Heart right ventricle (tissue), 16 donors: ENCODE results near the gene RFTN1. TPM values are rescaled to one million over a fixed set of nuclear protein-coding genes. Genes with fewer than 3 reads are reported as not detected.

Source experiments
- ATAC-seq, 8 donors: fragments of 200-7000 bp; cut with Tn5 transposase; one replicate each; pipeline ENCODE4 v1.9.1; 2020; ENCODE audit warnings: mild to moderate bottlenecking in 8 of 8, moderate library complexity in 8 of 8, moderate number of reproducible peaks in 1 of 8
- DNase-seq, 2 donors: peaks; one replicate each; pipeline ENCODE4 v3.0.0-alpha.2; 2020
- H3K27ac ChIP-seq, 10 donors: fragments of 200-600 bp; sonication (generic) in 2 of 10; one replicate each; pipeline versions ENCODE4 v1.5.0 to v1.8.0; 2020 to 2022; ENCODE audit warnings: mild to moderate bottlenecking in 3 of 10
- H3K27me3 ChIP-seq, 7 donors: fragments of 200-600 bp; one replicate each; pipeline ENCODE4 v1.8.0; 2021 to 2022; ENCODE audit warnings: mild to moderate bottlenecking in 2 of 7
- H3K36me3 ChIP-seq, 9 donors: fragments of 200-600 bp; sonication (generic) in 1 of 9; one replicate each; pipeline versions ENCODE4 v1.5.0 to v1.8.0; 2020 to 2022; ENCODE audit warnings: mild to moderate bottlenecking in 2 of 9
- H3K4me1 ChIP-seq, 9 donors: fragments of 200-600 bp; sonication (generic) in 1 of 9; one replicate each; pipeline versions ENCODE4 v1.5.0 to v1.8.0; 2020 to 2022; ENCODE audit warnings: mild to moderate bottlenecking in 4 of 9
- H3K4me3 ChIP-seq, 10 donors: fragments of 200-600 bp; sonication (generic) in 2 of 10; one replicate each; pipeline versions ENCODE4 v1.5.0 to v1.8.0; 2020 to 2022; ENCODE audit warnings: mild to moderate bottlenecking in 7 of 10, moderate library complexity in 2 of 10
- H3K9me3 ChIP-seq, 11 donors: fragments of 200-600 bp in 10 of 11; sonication (generic) in 2 of 11; one replicate each; pipeline versions ENCODE4 v1.5.0 to v1.8.0; 2013 to 2022; ENCODE audit warnings: mild to moderate bottlenecking in 2 of 11, control low read depth in 1 of 11, moderate library complexity in 1 of 11
- CTCF ChIP-seq, 9 donors: fragments of 200-600 bp; sonication (generic) in 2 of 9; IDR thresholded peaks; one replicate each; pipeline versions ENCODE4 v1.5.0 to v1.8.0; 2021 to 2022; ENCODE audit warnings: antibody characterized with exemption in 9 of 9, mild to moderate bottlenecking in 5 of 9, moderate library complexity in 1 of 9
- WGBS, 2 donors: extraction: QIAGEN DNeasy Blood & Tissue Kit; methylation state at CpG; one replicate each; pipeline ENCODE4 v1.1.7; 2013; ENCODE audit warnings: inconsistent platforms in 1 of 2; 5-methylcytosine and 5-hydroxymethylcytosine counted together
- intact Hi-C, 10 donors: fragments of 100-400 bp; cut with DNase I; formaldehyde crosslinking; loops; one replicate each; pipeline versions ENCODE4 v1.11.1 to v1.14.2; 2022
- polyA plus RNA-seq, 2 donors: library from polyadenylated mRNA; stranded (reverse); fragments of 200-250 nt; gene quantifications; one replicate each; pipeline ENCODE4 v1.2.3, GENCODE V29; 2013
- total RNA-seq, 10 donors: library from RNA; stranded (reverse); fragmentation: NEBNext Ultra II Directional in 3 of 10; extraction: Animal tissue kit (Norgen Biotek cat#: 25700) in 3 of 10; gene quantifications; one replicate each; pipeline versions ENCODE4 v1.2.1 to v1.2.4, GENCODE V29; 2021 to 2023
- donor health status: Arrhythmogenic right ventricular cardiomyopathy.
- donor health status: ischemic (EF 13 %, LVEDD 7.1; RV severe dilation, severe dysfunction).
- donor health status: healthy with polysubstance abuse.
- donor health status: DM: no; HTN: yes; CAD: no.
- donor health status: DM: no; HTN: no; CAD: no.
- donor health status: ischemic (EF 25% LVEDD 6.9; RV normal size, moderate dysfunction).
- donor health status: ischemic (EF 25% LVEDD 5.7; RV mildly dilated, moderate dysfunction).
- donor health status: healthy.
- donor health status: DM: yes; HTN: yes; CAD: no.
- donor health status: Ischemic cardiomyopathy.
- donor health status: ischemic (EF 35%, LVEDD 5.7; RV mildly dilated, moderate dysfunction).
- donor health status: nonischemic (EF 11% LVEDD 7.7; RV severe dilation, severe dysfunction).
- donor health status: DM: yes; HTN: yes; CAD: no.
- donor health status: PGD.
- donor health status: ischemic (EF 29% LVEDD 5.4; RV normal size, mild dysfunction).
- donor health status: nonischemic (EF 23%, LVEDD 6.1; RV moderate dilation, normal function).

Gene RFTN1
- total and polyA plus RNA-seq, 12 donors: 17.4 to 32.2 (median 24.0) TPM

GRCh38 chr3:16398648-16399047 lies 114.9 kb downstream of the RFTN1 start:
- intact Hi-C loops: loop anchor here in 1 of 10 donors (10.0 kb wide), 1 partner anchor 46 kb away; no protein-coding TSS in a partner anchor
- 31 to 39% methylated on average over 2 of the region's 2 CpGs for WGBS, 2 donors
- no peaks in the 10 kb centered on the region for H3K27me3 ChIP-seq
- H3K27ac ChIP-seq: peak overlapping the region in 8 of 10 donors; percentile 5 to 71 (median 52)
- H3K4me1 ChIP-seq: peaks cover 7 to 79% (median 45%) of the 10 kb centered on the region in 9 donors
- H3K9me3 ChIP-seq: no peaks in the 10 kb centered on the region
- peak in 2 of 8 donors; percentile 19 to 27 for ATAC-seq
- TF ChIP-seq CTCF (IDR thresholded peaks at IDR 0.05): no peak
- H3K36me3 ChIP-seq: peaks cover 0 to 18% (median 0%) of the 10 kb centered on the region in 9 donors
- DNase-seq: no peak
- no peak overlapping the region for H3K4me3 ChIP-seq

DNA sequence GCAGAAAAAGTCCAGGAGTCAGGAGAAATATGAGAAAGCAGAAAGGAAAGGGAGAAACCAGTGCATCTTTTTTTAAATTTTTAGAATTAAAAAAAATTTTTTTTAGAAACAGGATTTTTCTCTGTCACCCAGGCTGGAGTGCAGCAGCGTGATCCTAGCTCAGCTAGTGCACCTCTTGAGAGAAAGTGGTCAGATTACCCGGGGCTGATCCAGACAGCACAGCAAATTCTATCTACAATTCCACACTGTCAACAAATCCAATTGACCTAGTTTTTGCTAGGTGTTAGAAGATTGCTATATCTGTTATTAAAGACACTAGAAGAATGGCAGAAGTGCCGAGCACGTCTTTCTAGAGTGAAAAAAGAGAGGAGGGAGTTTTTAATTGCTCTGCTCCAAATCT lies 117.3 kb downstream of the RFTN1 start:
- 40 to 45% methylated on average over 4 of the region's 4 CpGs for whole genome bisulfite sequencing, 2 donors
- Histone ChIP-seq H3K27ac (peak overlapping the region in 1 of 10 donors; percentile 6), H3K9me3 (no peaks in the 10 kb centered on the region), H3K36me3 (peaks cover 0 to 18% (median 0%) of the 10 kb centered on the region in 9 donors), H3K4me1 (peaks cover 7 to 81% (median 55%) of the 10 kb centered on the region in 9 donors), H3K27me3 (no peaks in the 10 kb centered on the region), H3K4me3 (no peak overlapping the region)
- no peak for TF ChIP-seq CTCF (IDR thresholded peaks at IDR 0.05)
- no peak for DNase-seq
- intact Hi-C loops: loop anchor here in 1 of 10 donors (10.0 kb wide), 1 partner anchor 49 kb away; no protein-coding TSS in a partner anchor
- ATAC-seq: peak in 1 of 8 donors; percentile 25

GRCh38 chr3:16395212-16395611 lies 118.3 kb downstream of the RFTN1 start:
- no peaks in the 10 kb centered on the region for H3K27me3 ChIP-seq
- DNase-seq: no peak
- ATAC-seq: no peak
- H3K9me3 ChIP-seq: no peaks in the 10 kb centered on the region
- peaks cover 7 to 81% (median 50%) of the 10 kb centered on the region in 9 donors for H3K4me1 ChIP-seq
- no peak overlapping the region for H3K27ac ChIP-seq
- H3K36me3 ChIP-seq: peaks cover 0 to 18% (median 0%) of the 10 kb centered on the region in 9 donors
- H3K4me3 ChIP-seq: no peak overlapping the region
- TF ChIP-seq CTCF (IDR thresholded peaks at IDR 0.05): no peak
- 21 to 47% methylated on average over 3 of the region's 3 CpGs for WGBS, 2 donors
- intact Hi-C loops: loop anchor here in 1 of 10 donors (10.0 kb wide), 1 partner anchor 50 kb away; no protein-coding TSS in a partner anchor

- WGBS, 2 donors: 0% methylated on average over 1 of the region's 1 CpG
Observed at GRCh38 chr3:16394639-16395038, 118.9 kb downstream of the RFTN1 start.

More at GRCh38 chr3:16394639-16395038, 118.9 kb downstream of the RFTN1 start:
- DNase-seq: no peak
- Histone ChIP-seq H3K4me3 (no peak overlapping the region), H3K9me3 (no peaks in the 10 kb centered on the region), H3K4me1 (peaks cover 3 to 81% (median 44%) of the 10 kb centered on the region in 9 donors), H3K27ac (no peak overlapping the region), H3K36me3 (peaks cover 0 to 18% (median 0%) of the 10 kb centered on the region in 9 donors), H3K27me3 (no peaks in the 10 kb centered on the region)
- ATAC-seq: no peak
- intact Hi-C loops: loop anchor here in 2 of 10 donors (5.0 to 10.0 kb wide), 2 partner anchors 33 to 50 kb away; no protein-coding TSS in a partner anchor
- TF ChIP-seq CTCF (IDR thresholded peaks at IDR 0.05): no peak
